Measurements from ENCODE around the gene SIX4. TPM values are rescaled to one million over a fixed set of nuclear protein-coding genes. Genes with fewer than 3 reads are reported as not detected.

Gene SIX4
- polyA plus RNA-seq, 1 experiment, result 4.7 TPM

DNA sequence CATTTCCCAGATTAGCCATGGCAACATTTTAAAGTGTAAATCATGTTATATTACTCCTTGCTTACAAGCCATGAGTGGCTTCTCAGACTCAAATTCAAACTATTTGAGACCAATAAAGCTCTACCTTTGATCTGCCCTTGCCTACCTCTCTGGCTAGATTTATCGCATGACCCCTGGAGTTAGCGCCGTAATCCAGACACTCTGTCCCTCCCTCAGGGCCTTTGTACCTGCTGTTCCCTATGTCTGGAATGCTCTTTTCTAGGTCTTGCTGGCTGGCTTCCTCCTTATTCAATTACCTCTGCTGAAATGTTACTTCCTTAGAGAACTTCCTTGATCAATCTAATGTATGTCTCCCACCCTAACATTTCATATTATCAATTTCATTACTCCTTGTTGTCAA is 16.3 kb downstream of the SIX4 start:
- Histone ChIP-seq H3K27me3 (ENCODE audit: control insufficient read depth, insufficient read depth, low read length) (no peaks in the 10 kb centered on the region), H3K36me3 (ENCODE audit: control insufficient read depth, insufficient read depth, low read length) (no peaks in the 10 kb centered on the region), H3K4me3 (ENCODE audit: low read depth, low read length) (no peak overlapping the region)
- TF ChIP-seq, protein P1, sequence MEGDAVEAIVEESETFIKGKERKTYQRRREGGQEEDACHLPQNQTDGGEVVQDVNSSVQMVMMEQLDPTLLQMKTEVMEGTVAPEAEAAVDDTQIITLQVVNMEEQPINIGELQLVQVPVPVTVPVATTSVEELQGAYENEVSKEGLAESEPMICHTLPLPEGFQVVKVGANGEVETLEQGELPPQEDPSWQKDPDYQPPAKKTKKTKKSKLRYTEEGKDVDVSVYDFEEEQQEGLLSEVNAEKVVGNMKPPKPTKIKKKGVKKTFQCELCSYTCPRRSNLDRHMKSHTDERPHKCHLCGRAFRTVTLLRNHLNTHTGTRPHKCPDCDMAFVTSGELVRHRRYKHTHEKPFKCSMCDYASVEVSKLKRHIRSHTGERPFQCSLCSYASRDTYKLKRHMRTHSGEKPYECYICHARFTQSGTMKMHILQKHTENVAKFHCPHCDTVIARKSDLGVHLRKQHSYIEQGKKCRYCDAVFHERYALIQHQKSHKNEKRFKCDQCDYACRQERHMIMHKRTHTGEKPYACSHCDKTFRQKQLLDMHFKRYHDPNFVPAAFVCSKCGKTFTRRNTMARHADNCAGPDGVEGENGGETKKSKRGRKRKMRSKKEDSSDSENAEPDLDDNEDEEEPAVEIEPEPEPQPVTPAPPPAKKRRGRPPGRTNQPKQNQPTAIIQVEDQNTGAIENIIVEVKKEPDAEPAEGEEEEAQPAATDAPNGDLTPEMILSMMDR (IDR thresholded peaks at IDR 0.05; ENCODE audit: insufficient read depth, low read depth, low read length), result no peak
- POLR2A ChIA-PET, result no interaction called here
- CTCF ChIA-PET, result no interaction called here
- DNase-seq (ENCODE audit: low read depth), result no peak

DNA sequence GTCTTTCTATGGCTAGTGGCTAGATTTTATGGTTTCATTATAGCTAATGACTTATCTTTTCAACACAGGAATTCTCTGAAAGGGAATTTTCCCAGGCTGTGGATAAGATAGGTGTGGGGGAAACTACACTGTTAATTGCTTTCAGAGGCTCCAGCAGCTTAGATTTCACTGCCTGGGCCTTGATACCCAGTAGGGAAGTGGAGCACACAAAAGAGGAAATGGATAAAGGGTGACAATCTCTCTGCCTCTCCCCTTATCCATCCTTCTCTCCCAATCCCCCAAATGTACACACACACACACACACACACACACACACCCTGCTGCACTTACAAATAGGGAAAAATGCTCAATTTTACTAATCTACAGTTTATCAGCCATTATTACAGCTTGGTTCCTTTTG is 19.1 kb downstream of the SIX4 start:
- CTCF ChIA-PET, result no interaction called here
- POLR2A ChIA-PET, result no interaction called here

DNA sequence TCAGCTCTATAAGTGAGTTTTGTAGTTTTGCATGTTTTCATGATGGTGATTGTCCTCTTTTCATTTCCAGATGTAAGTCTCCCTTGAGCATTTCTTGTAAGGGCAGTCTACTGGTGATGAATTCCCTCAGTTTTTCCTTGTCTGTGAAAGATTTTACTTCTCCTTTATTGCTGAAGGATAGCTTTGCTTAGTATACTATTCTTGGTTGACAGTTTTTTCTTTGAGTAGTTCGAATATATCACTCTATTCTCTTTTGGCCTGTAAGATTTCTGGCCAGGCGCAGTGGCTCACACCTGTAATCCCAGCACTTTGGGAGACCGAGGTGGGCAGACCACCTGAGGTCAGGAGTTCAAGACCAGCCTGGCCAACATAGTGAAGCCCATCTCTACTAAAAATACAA is 23.6 kb downstream of the SIX4 start:
- Histone ChIP-seq H3K36me3 (ENCODE audit: control insufficient read depth, insufficient read depth, low read length) (no peaks in the 10 kb centered on the region), H3K4me3 (ENCODE audit: low read depth, low read length) (no peak overlapping the region), H3K27me3 (ENCODE audit: control insufficient read depth, insufficient read depth, low read length) (no peaks in the 10 kb centered on the region)
- POLR2A ChIA-PET, result no interaction called here
- CTCF ChIA-PET, result interaction anchor here (0.6 kb wide), 1 partner anchor 29 kb away, joined by 3 read pairs; no protein-coding TSS in a partner anchor
- DNase-seq (ENCODE audit: low read depth), result no peak
- TF ChIP-seq, protein P1 (IDR thresholded peaks at IDR 0.05; ENCODE audit: insufficient read depth, low read depth, low read length), result no peak

More for the DNA sequence above, 19.1 kb downstream of the SIX4 start:
- no peak overlapping the region for H3K4me3 ChIP-seq (ENCODE audit: low read depth, low read length)
- no peak for DNase-seq (ENCODE audit: low read depth)
- no peaks in the 10 kb centered on the region for H3K27me3 ChIP-seq (ENCODE audit: control insufficient read depth, insufficient read depth, low read length)
- no peaks in the 10 kb centered on the region for H3K36me3 ChIP-seq (ENCODE audit: control insufficient read depth, insufficient read depth, low read length)
- TF ChIP-seq, protein P1 (IDR thresholded peaks at IDR 0.05; ENCODE audit: insufficient read depth, low read depth, low read length), result no peak

DNA sequence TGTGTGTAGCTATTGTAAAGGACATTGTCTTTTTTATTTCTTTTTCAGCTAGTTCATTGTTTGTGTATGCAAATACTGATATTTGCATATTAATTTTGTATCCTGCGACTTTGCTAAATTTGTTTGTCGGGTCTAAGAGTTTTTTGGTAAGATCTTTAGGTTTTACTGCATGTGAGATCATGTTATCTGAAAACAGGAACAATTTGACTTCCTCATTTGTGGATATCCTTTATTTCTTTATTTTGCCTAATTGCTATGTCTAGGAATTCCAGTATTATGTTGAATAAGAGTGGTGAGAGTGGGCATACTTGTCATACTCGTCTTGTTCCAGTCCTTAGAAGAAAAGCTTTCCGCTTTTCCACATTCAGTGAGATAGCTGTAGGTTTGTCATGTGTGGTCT is 28.8 kb downstream of the SIX4 start:
- TF ChIP-seq, protein P1 (IDR thresholded peaks at IDR 0.05; ENCODE audit: insufficient read depth, low read depth, low read length), result no peak
- ChIA-PET CTCF (no interaction called here), POLR2A (no interaction called here)
- H3K36me3 ChIP-seq (ENCODE audit: control insufficient read depth, insufficient read depth, low read length), result no peaks in the 10 kb centered on the region
- DNase-seq (ENCODE audit: low read depth), result no peak
- H3K27me3 ChIP-seq (ENCODE audit: control insufficient read depth, insufficient read depth, low read length), result no peaks in the 10 kb centered on the region
- no peak overlapping the region for H3K4me3 ChIP-seq (ENCODE audit: low read depth, low read length)

DNA sequence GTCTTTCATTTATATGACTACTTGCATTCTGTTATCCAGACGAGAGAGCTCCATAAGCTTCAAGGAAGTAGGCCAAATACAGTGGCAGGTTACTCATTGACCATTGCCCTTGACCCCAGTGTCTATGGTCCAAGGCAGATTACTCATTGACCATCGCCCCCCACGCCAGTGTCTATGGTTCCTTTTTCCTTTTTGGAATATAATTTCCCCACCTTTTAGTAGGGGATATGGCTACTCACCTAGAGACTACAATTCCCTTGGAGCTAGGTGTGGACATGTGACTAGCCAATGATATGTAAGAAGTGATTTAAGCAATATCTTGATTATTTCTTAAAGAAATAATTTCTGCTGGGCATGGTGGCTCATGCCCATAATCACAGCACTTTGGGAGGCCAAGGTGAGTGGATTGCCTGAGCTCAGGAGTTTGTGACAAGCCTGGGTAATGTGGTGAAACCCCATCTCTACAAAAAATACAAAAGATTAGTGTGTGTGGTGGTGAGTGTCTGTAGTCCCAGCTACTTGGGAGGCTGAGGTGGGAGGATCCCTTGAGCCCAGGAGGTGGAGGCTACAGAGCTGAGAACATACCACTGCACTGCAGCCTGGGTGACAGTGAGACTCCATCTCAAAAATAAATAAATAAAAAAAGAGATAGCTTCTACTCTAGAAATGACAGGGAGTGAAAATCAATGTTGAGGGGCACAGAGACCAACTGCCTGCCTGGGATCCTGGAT is 32.6 kb downstream of the SIX4 start:
- no peak for DNase-seq (ENCODE audit: low read depth)
- no peaks in the 10 kb centered on the region for H3K36me3 ChIP-seq (ENCODE audit: control insufficient read depth, insufficient read depth, low read length)
- ChIA-PET CTCF (interaction anchor here (0.9 kb wide), 1 partner anchor 10 kb away, joined by 4 read pairs; no protein-coding TSS in a partner anchor), POLR2A (no interaction called here)
- TF ChIP-seq, protein P1 (IDR thresholded peaks at IDR 0.05; ENCODE audit: insufficient read depth, low read depth, low read length), result no peak
- H3K27me3 ChIP-seq (ENCODE audit: control insufficient read depth, insufficient read depth, low read length), result no peaks in the 10 kb centered on the region
- H3K4me3 ChIP-seq (ENCODE audit: low read depth, low read length), result no peak overlapping the region
